HepG2 (cell line): ENCODE data around the gene ADAMTS12. TPM values are rescaled to one million over a fixed set of nuclear protein-coding genes. Genes with fewer than 3 reads are reported as not detected.

Source experiments
- ATAC-seq: fragments of 200-7000 bp; cut with Tn5 transposase; 3 replicates; pipeline ENCODE4 v1.9.1; 2020; ENCODE audit warnings: mild to moderate bottlenecking, moderate library complexity
- BruUV-seq: library from RNA; stranded (reverse); fragments of 400-500 nt; replicated peaks from 2 replicates; lab custom pipeline; 2021; lab: Mats Ljungman, UMichigan
- CTCF ChIA-PET: fragments of 300-600 bp; formaldehyde crosslinking; extraction: SDS; loops from one replicate; lab custom pipeline; 2021; ENCODE audit warnings: low total read pairs, inconsistent platforms, low intra/inter-chr PET ratio; lab: Yijun Ruan, JAX
- POLR2A ChIA-PET: fragments of 350-600 bp; sonication (Branson Sonifier 250); formaldehyde crosslinking; loops from one replicate; lab custom pipeline; 2020; ENCODE audit warnings: antibody characterized with exemption, inconsistent platforms; lab: Yijun Ruan, JAX
- DNase-seq: peaks from one replicate; pipeline ENCODE4 v3.0.0-alpha.2; 2015; ENCODE audit warnings: low spot score
- FAIRE-seq: peaks from 3 replicates; lab custom pipeline; 2011; peaks lifted over from hg19 to GRCh38; lab: Jason Lieb, UNC
- H2AFZ ChIP-seq: one replicate; pipeline ENCODE4 v1.6.1; 2011; ENCODE audit warnings: low read length, inconsistent platforms
- H3K27ac ChIP-seq: fragments of 300-600 bp; 3 replicates; pipeline ENCODE4 v1.8.0; 2011; ENCODE audit warnings: mixed run types, mild to moderate bottlenecking, mixed read lengths, low read length, inconsistent platforms; ENCODE audit not compliant: insufficient read depth; ENCODE audit errors: extremely low read length
- H3K27me3 ChIP-seq, 2 experiments: fragments of 200-600 bp in 1 of 2; 2 replicates in 1 of 2; 3 replicates in 1 of 2; pipeline versions ENCODE4 v1.6.0 to v1.8.0; 2011; ENCODE audit warnings: low read length in 2 of 2, mild to moderate bottlenecking in 2 of 2, moderate library complexity in 2 of 2, inconsistent platforms in 1 of 2; ENCODE audit not compliant: insufficient read depth in 2 of 2, control insufficient read depth in 1 of 2
- H3K36me3 ChIP-seq, 2 experiments: fragments of 200-600 bp in 1 of 2; replicated peaks in 1 of 2; 2 replicates in 1 of 2; 3 replicates in 1 of 2; pipeline versions ENCODE4 v1.5.1 to v1.8.0; 2011; ENCODE audit warnings: low read length in 2 of 2, inconsistent platforms in 1 of 2; ENCODE audit not compliant: insufficient read depth in 2 of 2, control insufficient read depth in 1 of 2
- H3K4me1 ChIP-seq: 2 replicates; pipeline ENCODE4 v1.5.1; 2012; ENCODE audit warnings: low read length, inconsistent platforms; ENCODE audit not compliant: insufficient read depth
- H3K4me2 ChIP-seq: 2 replicates; pipeline ENCODE4 v1.6.0; 2011; ENCODE audit warnings: low read depth, low read length, inconsistent platforms
- H3K4me3 ChIP-seq, 3 experiments: fragments of 200-600 bp in 1 of 3; sonication (generic), shearing (Covaris generic) in 1 of 3; replicated peaks in 1 of 3; 2 replicates each; pipeline ENCODE4 v1.5.1; 2011 to 2016; ENCODE audit warnings: low read length in 3 of 3, inconsistent platforms in 2 of 3, low read depth in 2 of 3, mild to moderate bottlenecking in 2 of 3, control low read depth in 1 of 3, mixed read lengths in 1 of 3; ENCODE audit not compliant: insufficient read depth in 1 of 3
- H3K79me2 ChIP-seq: one replicate; pipeline ENCODE4 v1.6.1; 2011; ENCODE audit warnings: low read length, inconsistent platforms; ENCODE audit not compliant: insufficient read depth
- H3K9ac ChIP-seq: 2 replicates; pipeline ENCODE4 v1.6.0; 2011; ENCODE audit warnings: mild to moderate bottlenecking, low read depth, low read length, inconsistent platforms; ENCODE audit not compliant: insufficient read depth
- H3K9me3 ChIP-seq: 2 replicates; pipeline ENCODE4 v1.5.1; 2012; ENCODE audit warnings: mild to moderate bottlenecking, low read length
- H4K20me1 ChIP-seq: 2 replicates; pipeline ENCODE4 v1.6.0; 2011; ENCODE audit warnings: inconsistent platforms, mild to moderate bottlenecking, low read length, moderate library complexity; ENCODE audit not compliant: insufficient read depth
- AHR ChIP-seq: IDR thresholded peaks from 2 replicates; pipeline ENCODE4 v1.6.1; 2018; ENCODE audit warnings: missing genetic modification reagents, missing compliant biosample characterization
- ATAD3A ChIP-seq: sonication (generic); formaldehyde crosslinking; IDR thresholded peaks from 2 replicates; pipeline ENCODE4 v1.4.0; 2020; ENCODE audit warnings: missing genetic modification reagents
- CBX5 ChIP-seq: sonication (generic); formaldehyde crosslinking; IDR thresholded peaks from 2 replicates; pipeline ENCODE4 v1.4.0; 2020; ENCODE audit warnings: missing genetic modification reagents, borderline replicate concordance
- ETV5 ChIP-seq: IDR thresholded peaks from 2 replicates; pipeline ENCODE4 v1.6.1; 2018; ENCODE audit warnings: missing biosample characterization, missing genetic modification reagents, inconsistent platforms, borderline replicate concordance
- GATAD1 ChIP-seq: IDR thresholded peaks from 2 replicates; pipeline ENCODE4 v1.6.1; 2016; ENCODE audit warnings: missing genetic modification reagents, missing compliant biosample characterization
- PHF5A ChIP-seq: IDR thresholded peaks from one replicate; pipeline ENCODE4 v1.6.1; 2018; ENCODE audit warnings: low read depth, missing genetic modification reagents; ENCODE audit not compliant: unreplicated experiment
- RBAK ChIP-seq: sonication (generic); formaldehyde crosslinking; IDR thresholded peaks from 2 replicates; pipeline ENCODE4 v1.5.1; 2020; ENCODE audit warnings: mild to moderate bottlenecking, missing genetic modification reagents
- RFX1 ChIP-seq: fragments of 450-650 bp; IDR thresholded peaks from 2 replicates; pipeline ENCODE4 v1.6.1; 2017
- SAFB2 ChIP-seq: sonication (generic); formaldehyde crosslinking; IDR thresholded peaks from 2 replicates; pipeline ENCODE4 v1.5.1; 2020; ENCODE audit warnings: missing genetic modification reagents, low read depth, mild to moderate bottlenecking, borderline replicate concordance
- STAG1 ChIP-seq: sonication (generic); formaldehyde crosslinking; IDR thresholded peaks from 2 replicates; pipeline ENCODE4 v1.4.0; 2020; ENCODE audit warnings: missing genetic modification reagents
- ZNF530 ChIP-seq: sonication (generic); formaldehyde crosslinking; IDR thresholded peaks from 2 replicates; pipeline ENCODE4 v1.5.0; 2020; ENCODE audit warnings: low read depth, mild to moderate bottlenecking, missing genetic modification reagents
- ZNF703 ChIP-seq: sonication (generic); formaldehyde crosslinking; IDR thresholded peaks from 2 replicates; pipeline ENCODE4 v1.5.1; 2020; ENCODE audit warnings: missing genetic modification reagents, mild to moderate bottlenecking, moderate library complexity, borderline replicate concordance
- ZNF766 ChIP-seq: sonication (generic); formaldehyde crosslinking; IDR thresholded peaks from 2 replicates; pipeline ENCODE4 v1.5.0; 2020; ENCODE audit warnings: missing genetic modification reagents, borderline replicate concordance
- WGBS: methylation state at CpG from one replicate; pipeline ENCODE4 v1.1.6; 2017; ENCODE audit warnings: low lambda C conversion rate; 5-methylcytosine and 5-hydroxymethylcytosine counted together
- in situ Hi-C: cut with HindIII; loops from 2 replicates; pipeline ENCODE4 v1.10.0; 2017; ENCODE audit warnings: low pct_unique_long_range_greater_than_20kb; ENCODE audit not compliant: extremely low pct_ligation_motif_present
- intact Hi-C: fragments of 100-400 bp; cut with micrococcal nuclease; formaldehyde crosslinking; loops from one replicate; pipeline ENCODE4 v1.10.0; 2022; ENCODE audit not compliant: unreplicated experiment
- polyA plus RNA-seq, 8 experiments: library from polyadenylated mRNA; depleted of rRNA in 3 of 8; stranded (reverse) in 7 of 8; unstranded in 1 of 8; fragments of >200 nt; fragmentation: Illumina TruSeq in 4 of 8; extraction: Trizol in 4 of 8; gene quantifications; 2 replicates each; pipeline versions ENCODE4 v1.2.1 to v1.2.3, GENCODE V29; 2011 to 2016; ENCODE audit warnings: low read depth in 4 of 8, missing spikeins in 1 of 8, mixed read lengths in 1 of 8; ENCODE audit not compliant: insufficient read depth in 1 of 8
- total RNA-seq, 5 experiments: library from RNA; depleted of rRNA; stranded (reverse); fragments of >200 nt; fragmentation: Illumina TruSeq; extraction: Trizol; gene quantifications; 2 replicates each; pipeline ENCODE4 v1.2.3, GENCODE V29; 2016; ENCODE audit warnings: low read depth in 1 of 5
- TF ChIP-seq, protein P1 (sequence below): sonication (generic); formaldehyde crosslinking; IDR thresholded peaks from 2 replicates; pipeline ENCODE4 v1.4.0; 2020; ENCODE audit warnings: missing genetic modification reagents
- TF ChIP-seq, protein P2 (sequence below), 2 experiments: sonication (generic) in 1 of 2; formaldehyde crosslinking in 1 of 2; IDR thresholded peaks; 2 replicates each; pipeline versions ENCODE4 v1.6.1 to v1.9.0; 2014 to 2022; ENCODE audit warnings: antibody characterized with exemption in 1 of 2, borderline replicate concordance in 1 of 2, inconsistent platforms in 1 of 2, low read depth in 1 of 2, missing genetic modification reagents in 1 of 2
- TF ChIP-seq, protein P3 (sequence below), 2 experiments: sonication (generic) in 1 of 2; formaldehyde crosslinking in 1 of 2; IDR thresholded peaks; 2 replicates each; pipeline versions ENCODE4 v1.4.0 to v1.6.1; 2018 to 2020; ENCODE audit warnings: missing genetic modification reagents in 2 of 2, borderline replicate concordance in 1 of 2, low read depth in 1 of 2, mild to moderate bottlenecking in 1 of 2, missing biosample characterization in 1 of 2

ADAMTS12 gene
- total and polyA plus RNA-seq, 2 of the 13 experiments (the other 11 are each of a cell fraction or from before 2014, with no cell fraction given) = 0.03 TPM; not detected in 1

- intact Hi-C loops (no loop called here), in situ Hi-C loops (no loop called here)
- Histone ChIP-seq H3K9me3 (no peaks in the 10 kb centered on the region), H3K36me3 (no peaks in the 10 kb centered on the region), H3K27me3 (no peaks in the 10 kb centered on the region), H3K4me3 (no peak overlapping the region), H3K4me2 (no peak overlapping the region), H2AFZ (no peak overlapping the region), H3K4me1 (no peaks in the 10 kb centered on the region), H4K20me1 (no peaks in the 10 kb centered on the region), H3K9ac (no peak overlapping the region), H3K27ac (no peak overlapping the region), H3K79me2 (no peaks in the 10 kb centered on the region)
- WGBS = 5% methylated on average over 1 of the region's 2 CpGs
- no TSS peak for BruUV-seq
- FAIRE-seq (no peak), ATAC-seq (no peak), DNase-seq (no peak)
- CTCF ChIA-PET = no interaction called here
- POLR2A ChIA-PET = no interaction called here
- TF ChIP-seq GATAD1 (CRISPR knock-in tag) (no peak), STAG1 (no peak), AHR (CRISPR knock-in tag) (no peak), PHF5A (CRISPR knock-in tag) (no peak), SAFB2 (CRISPR knock-in tag) (no peak), CBX5 (CRISPR knock-in tag) (no peak), ATAD3A (CRISPR knock-in tag) (no peak), ETV5 (CRISPR knock-in tag) (no peak), ZNF703 (CRISPR knock-in tag) (no peak), ZNF766 (no peak), ZNF530 (no peak), RBAK (no peak), RFX1 (no peak)
- TF ChIP-seq, protein P1, sequence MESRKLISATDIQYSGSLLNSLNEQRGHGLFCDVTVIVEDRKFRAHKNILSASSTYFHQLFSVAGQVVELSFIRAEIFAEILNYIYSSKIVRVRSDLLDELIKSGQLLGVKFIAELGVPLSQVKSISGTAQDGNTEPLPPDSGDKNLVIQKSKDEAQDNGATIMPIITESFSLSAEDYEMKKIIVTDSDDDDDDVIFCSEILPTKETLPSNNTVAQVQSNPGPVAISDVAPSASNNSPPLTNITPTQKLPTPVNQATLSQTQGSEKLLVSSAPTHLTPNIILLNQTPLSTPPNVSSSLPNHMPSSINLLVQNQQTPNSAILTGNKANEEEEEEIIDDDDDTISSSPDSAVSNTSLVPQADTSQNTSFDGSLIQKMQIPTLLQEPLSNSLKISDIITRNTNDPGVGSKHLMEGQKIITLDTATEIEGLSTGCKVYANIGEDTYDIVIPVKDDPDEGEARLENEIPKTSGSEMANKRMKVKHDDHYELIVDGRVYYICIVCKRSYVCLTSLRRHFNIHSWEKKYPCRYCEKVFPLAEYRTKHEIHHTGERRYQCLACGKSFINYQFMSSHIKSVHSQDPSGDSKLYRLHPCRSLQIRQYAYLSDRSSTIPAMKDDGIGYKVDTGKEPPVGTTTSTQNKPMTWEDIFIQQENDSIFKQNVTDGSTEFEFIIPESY (CRISPR knock-in tag) = no peak
- TF ChIP-seq, protein P2, sequence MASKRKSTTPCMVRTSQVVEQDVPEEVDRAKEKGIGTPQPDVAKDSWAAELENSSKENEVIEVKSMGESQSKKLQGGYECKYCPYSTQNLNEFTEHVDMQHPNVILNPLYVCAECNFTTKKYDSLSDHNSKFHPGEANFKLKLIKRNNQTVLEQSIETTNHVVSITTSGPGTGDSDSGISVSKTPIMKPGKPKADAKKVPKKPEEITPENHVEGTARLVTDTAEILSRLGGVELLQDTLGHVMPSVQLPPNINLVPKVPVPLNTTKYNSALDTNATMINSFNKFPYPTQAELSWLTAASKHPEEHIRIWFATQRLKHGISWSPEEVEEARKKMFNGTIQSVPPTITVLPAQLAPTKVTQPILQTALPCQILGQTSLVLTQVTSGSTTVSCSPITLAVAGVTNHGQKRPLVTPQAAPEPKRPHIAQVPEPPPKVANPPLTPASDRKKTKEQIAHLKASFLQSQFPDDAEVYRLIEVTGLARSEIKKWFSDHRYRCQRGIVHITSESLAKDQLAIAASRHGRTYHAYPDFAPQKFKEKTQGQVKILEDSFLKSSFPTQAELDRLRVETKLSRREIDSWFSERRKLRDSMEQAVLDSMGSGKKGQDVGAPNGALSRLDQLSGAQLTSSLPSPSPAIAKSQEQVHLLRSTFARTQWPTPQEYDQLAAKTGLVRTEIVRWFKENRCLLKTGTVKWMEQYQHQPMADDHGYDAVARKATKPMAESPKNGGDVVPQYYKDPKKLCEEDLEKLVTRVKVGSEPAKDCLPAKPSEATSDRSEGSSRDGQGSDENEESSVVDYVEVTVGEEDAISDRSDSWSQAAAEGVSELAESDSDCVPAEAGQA (IDR thresholded peaks at IDR 0.05; ENCODE audit: low read depth) = no peak
- TF ChIP-seq, protein P2 (CRISPR knock-in tag; IDR thresholded peaks at IDR 0.05; ENCODE audit: borderline replicate concordance) = no peak
- TF ChIP-seq, protein P3, sequence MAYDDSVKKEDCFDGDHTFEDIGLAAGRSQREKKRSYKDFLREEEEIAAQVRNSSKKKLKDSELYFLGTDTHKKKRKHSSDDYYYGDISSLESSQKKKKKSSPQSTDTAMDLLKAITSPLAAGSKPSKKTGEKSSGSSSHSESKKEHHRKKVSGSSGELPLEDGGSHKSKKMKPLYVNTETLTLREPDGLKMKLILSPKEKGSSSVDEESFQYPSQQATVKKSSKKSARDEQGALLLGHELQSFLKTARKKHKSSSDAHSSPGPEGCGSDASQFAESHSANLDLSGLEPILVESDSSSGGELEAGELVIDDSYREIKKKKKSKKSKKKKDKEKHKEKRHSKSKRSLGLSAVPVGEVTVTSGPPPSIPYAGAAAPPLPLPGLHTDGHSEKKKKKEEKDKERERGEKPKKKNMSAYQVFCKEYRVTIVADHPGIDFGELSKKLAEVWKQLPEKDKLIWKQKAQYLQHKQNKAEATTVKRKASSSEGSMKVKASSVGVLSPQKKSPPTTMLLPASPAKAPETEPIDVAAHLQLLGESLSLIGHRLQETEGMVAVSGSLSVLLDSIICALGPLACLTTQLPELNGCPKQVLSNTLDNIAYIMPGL (CRISPR knock-in tag; IDR thresholded peaks at IDR 0.05; ENCODE audit: borderline replicate concordance in 1 of 2, low read depth in 1 of 2) = no peak
Observed at GRCh38 chr5:33563530-33563929, 328.3 kb downstream of the ADAMTS12 start.
